GM12878 (cell line): ENCODE results near the gene MAGI2. TPM values are rescaled to one million over a fixed set of nuclear protein-coding genes. Genes with fewer than 3 reads are reported as not detected.

Experiments
- ATAC-seq: fragments of 200-7000 bp; cut with Tn5 transposase; 3 replicates; pipeline ENCODE4 v1.9.1; 2020; ENCODE audit warnings: mild to moderate bottlenecking, moderate library complexity
- BruUV-seq: library from RNA; stranded (reverse); fragments of 400-500 nt; replicated peaks from 2 replicates; lab custom pipeline; 2021; lab: Mats Ljungman, UMichigan
- CTCF ChIA-PET: fragments of 300-600 bp; sonication (Branson Sonifier 250); formaldehyde crosslinking; extraction: SDS; loops from one replicate; lab custom pipeline; 2021; ENCODE audit warnings: inconsistent platforms; lab: Yijun Ruan, JAX
- POLR2A ChIA-PET: fragments of 350-600 bp; formaldehyde crosslinking; extraction: SDS; loops from one replicate; lab custom pipeline; 2021; ENCODE audit warnings: inconsistent platforms; lab: Charles Lee
- RAD21 ChIA-PET: fragments of 300-600 bp; sonication (Branson Sonifier 250); formaldehyde crosslinking; loops from one replicate; lab custom pipeline; 2023; ENCODE audit warnings: antibody characterized with exemption; ENCODE audit not compliant: unreplicated experiment; lab: Charles Lee
- SMC1A ChIA-PET: fragments of 300-600 bp; sonication (Branson Sonifier 250); formaldehyde crosslinking; loops from one replicate; lab custom pipeline; 2023; ENCODE audit not compliant: unreplicated experiment, uncharacterized antibody; lab: Charles Lee
- DNase-seq: peaks from one replicate; pipeline ENCODE4 v3.0.0-alpha.2; 2011; ENCODE audit warnings: low read depth, low spot score
- FAIRE-seq: peaks from 3 replicates; lab custom pipeline; 2011; peaks lifted over from hg19 to GRCh38; lab: Jason Lieb, UNC
- H2AFZ ChIP-seq: 2 replicates; pipeline ENCODE4 v1.6.0; 2011; ENCODE audit warnings: low read depth, low read length, control low read depth; ENCODE audit not compliant: control insufficient read depth
- H3K27ac ChIP-seq: 2 replicates; pipeline ENCODE4 v1.5.1; 2011; ENCODE audit warnings: control low read depth; ENCODE audit not compliant: control insufficient read depth, insufficient read depth
- H3K27me3 ChIP-seq, 2 experiments: replicated peaks in 1 of 2; 2 replicates each; pipeline versions ENCODE4 v1.6.0 to v1.6.1; 2011; ENCODE audit warnings: low read length in 1 of 2; ENCODE audit not compliant: control insufficient read depth in 2 of 2, insufficient read depth in 2 of 2
- H3K36me3 ChIP-seq, 2 experiments: 2 replicates each; pipeline ENCODE4 v1.5.1; 2011; ENCODE audit warnings: low read length in 1 of 2; ENCODE audit not compliant: control insufficient read depth in 2 of 2, insufficient read depth in 2 of 2
- H3K4me1 ChIP-seq: 2 replicates; pipeline ENCODE4 v1.6.1; 2011; ENCODE audit warnings: mild to moderate bottlenecking, low read length, moderate library complexity, mixed read lengths; ENCODE audit not compliant: control insufficient read depth, insufficient read depth
- H3K4me2 ChIP-seq: 2 replicates; pipeline ENCODE4 v1.6.0; 2011; ENCODE audit warnings: control low read depth; ENCODE audit not compliant: control insufficient read depth, insufficient read depth
- H3K4me3 ChIP-seq: fragments of 200-600 bp; sonication (generic); 2 replicates; pipeline ENCODE4 v1.5.1; 2016
- H3K79me2 ChIP-seq: 2 replicates; pipeline ENCODE4 v1.6.0; 2011; ENCODE audit warnings: low read length; ENCODE audit not compliant: control insufficient read depth, insufficient read depth
- H3K9ac ChIP-seq: 2 replicates; pipeline ENCODE4 v1.8.0; 2011; ENCODE audit warnings: low read length, control low read depth, mixed read lengths; ENCODE audit not compliant: control insufficient read depth, insufficient read depth
- H3K9me3 ChIP-seq: replicated peaks from 3 replicates; pipeline ENCODE4 v1.5.1; 2011; ENCODE audit warnings: mild to moderate bottlenecking, low read length; ENCODE audit not compliant: control insufficient read depth, insufficient read depth
- H4K20me1 ChIP-seq: 2 replicates; pipeline ENCODE4 v1.6.0; 2011; ENCODE audit not compliant: control insufficient read depth, insufficient read depth
- GABPA ChIP-seq: IDR thresholded peaks from 2 replicates; pipeline ENCODE4 v1.6.1; 2014; ENCODE audit warnings: antibody characterized with exemption, low read depth, mild to moderate bottlenecking, inconsistent platforms
- KAT2A ChIP-seq: conservative IDR thresholded peaks from 2 replicates; pipeline ENCODE4 v1.6.1; 2011; ENCODE audit warnings: low read depth, low read length; ENCODE audit not compliant: control insufficient read depth
- NBN ChIP-seq: fragments of 450-650 bp; IDR thresholded peaks from 2 replicates; pipeline ENCODE4 v1.6.1; 2016
- NR2C1 ChIP-seq: fragments of 450-650 bp; IDR thresholded peaks from 2 replicates; pipeline ENCODE4 v1.6.1; 2017; ENCODE audit warnings: antibody characterized with exemption, mild to moderate bottlenecking, moderate library complexity
- RUNX3 ChIP-seq: IDR thresholded peaks from 2 replicates; pipeline ENCODE4 v1.6.1; 2012; ENCODE audit warnings: low read length, inconsistent platforms
- TAF1 ChIP-seq: IDR thresholded peaks from 2 replicates; pipeline ENCODE4 v1.6.1; 2011; ENCODE audit warnings: mild to moderate bottlenecking, low read depth, low read length, borderline replicate concordance
- TCF12 ChIP-seq: IDR thresholded peaks from 2 replicates; pipeline ENCODE4 v1.6.1; 2011; ENCODE audit warnings: low read depth, mild to moderate bottlenecking, low read length
- ZNF384 ChIP-seq: IDR thresholded peaks from 2 replicates; pipeline ENCODE4 v1.6.1; 2012; ENCODE audit warnings: low read depth, mild to moderate bottlenecking, low read length, improper control_type of control experiment, borderline replicate concordance
- ZSCAN29 ChIP-seq: fragments of 450-650 bp; IDR thresholded peaks from 2 replicates; pipeline ENCODE4 v1.6.1; 2017; ENCODE audit warnings: mild to moderate bottlenecking, moderate library complexity
- WGBS: methylation state at CpG from one replicate; pipeline ENCODE4 v1.1.6; 2016; ENCODE audit warnings: low lambda C conversion rate; ENCODE audit not compliant: insufficient replicate concordance, insufficient coverage; ENCODE audit errors: missing lambda C conversion rate; 5-methylcytosine and 5-hydroxymethylcytosine counted together
- in situ Hi-C: fragments of 300-500 bp; cut with MboI; formaldehyde crosslinking; loops from 9 replicates; pipeline ENCODE4 v1.14.3; 2018; ENCODE audit warnings: mixed read lengths
- intact Hi-C: fragments of 100-400 bp; cut with micrococcal nuclease; formaldehyde crosslinking; loops from one replicate; pipeline ENCODE4 v1.14.2; 2022; ENCODE audit not compliant: unreplicated experiment
- polyA plus RNA-seq, 11 experiments: library from polyadenylated mRNA; depleted of rRNA in 4 of 11; unstranded in 6 of 11; stranded (reverse) in 5 of 11; fragments of >200 nt; fragmentation: Nextera tagmentation in 4 of 11; fragmentation: Illumina TruSeq in 1 of 11; extraction: Ambion mirVana in 4 of 11; extraction: Trizol in 1 of 11; gene quantifications; 1 replicate in 1 of 11; 2 replicates in 10 of 11; pipeline versions ENCODE4 v1.2.1 to v1.2.3, GENCODE V29; 2011 to 2016; ENCODE audit warnings: inconsistent platforms in 2 of 11, missing spikeins in 2 of 11, low read depth in 1 of 11
- total RNA-seq, 4 experiments: library from RNA; depleted of rRNA in 3 of 4; stranded (reverse); fragments of >200 nt in 3 of 4; fragmentation: Illumina TruSeq in 1 of 4; extraction: Trizol in 1 of 4; gene quantifications; 2 replicates each; pipeline versions ENCODE4 v1.2.1 to v1.2.3, GENCODE V29; 2013 to 2021
- TF ChIP-seq, protein P1 (sequence below): fragments of 450-650 bp; IDR thresholded peaks from 2 replicates; pipeline ENCODE4 v1.6.1; 2017; ENCODE audit warnings: antibody characterized with exemption, mild to moderate bottlenecking, moderate library complexity
- TF ChIP-seq, protein P2 (sequence below): fragments of 450-650 bp; IDR thresholded peaks from 2 replicates; pipeline ENCODE4 v1.6.1; 2016; ENCODE audit warnings: mild to moderate bottlenecking
- TF ChIP-seq, protein P3 (sequence below): fragments of 450-650 bp; IDR thresholded peaks from 2 replicates; pipeline ENCODE4 v1.6.1; 2018; ENCODE audit warnings: borderline replicate concordance, mild to moderate bottlenecking; ENCODE audit not compliant: partially characterized antibody
- TF ChIP-seq, protein P4 (sequence below): IDR thresholded peaks from 2 replicates; pipeline ENCODE4 v1.6.1; 2011; ENCODE audit warnings: low read depth, low read length, improper control_type of control experiment, borderline replicate concordance

Gene MAGI2
- total and polyA plus RNA-seq, 10 of the 15 experiments (the other 5 are each of a cell fraction or from before 2014, with no cell fraction given): 0.01 to 0.31 (median 0.05) TPM; not detected in 2

DNA sequence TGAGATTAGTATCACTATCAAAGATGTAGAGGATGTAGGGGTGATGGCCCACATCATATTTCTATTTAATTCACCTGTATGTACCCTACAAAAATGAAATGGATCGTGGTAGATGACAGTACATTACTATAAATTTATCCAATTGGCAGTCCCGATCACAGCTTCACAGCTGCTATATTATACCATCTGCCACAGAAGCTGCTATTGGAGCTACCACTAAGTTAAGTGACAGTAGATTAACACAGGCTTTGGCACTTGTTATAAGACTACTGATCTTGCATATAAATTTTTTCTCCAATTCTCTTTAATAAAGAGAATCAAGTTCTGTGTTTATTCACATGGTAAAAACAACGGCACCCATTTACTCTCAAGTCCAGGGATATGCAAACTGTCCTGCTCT, 24.9 kb upstream of the MAGI2 start (continued):
- TF ChIP-seq, protein P1, sequence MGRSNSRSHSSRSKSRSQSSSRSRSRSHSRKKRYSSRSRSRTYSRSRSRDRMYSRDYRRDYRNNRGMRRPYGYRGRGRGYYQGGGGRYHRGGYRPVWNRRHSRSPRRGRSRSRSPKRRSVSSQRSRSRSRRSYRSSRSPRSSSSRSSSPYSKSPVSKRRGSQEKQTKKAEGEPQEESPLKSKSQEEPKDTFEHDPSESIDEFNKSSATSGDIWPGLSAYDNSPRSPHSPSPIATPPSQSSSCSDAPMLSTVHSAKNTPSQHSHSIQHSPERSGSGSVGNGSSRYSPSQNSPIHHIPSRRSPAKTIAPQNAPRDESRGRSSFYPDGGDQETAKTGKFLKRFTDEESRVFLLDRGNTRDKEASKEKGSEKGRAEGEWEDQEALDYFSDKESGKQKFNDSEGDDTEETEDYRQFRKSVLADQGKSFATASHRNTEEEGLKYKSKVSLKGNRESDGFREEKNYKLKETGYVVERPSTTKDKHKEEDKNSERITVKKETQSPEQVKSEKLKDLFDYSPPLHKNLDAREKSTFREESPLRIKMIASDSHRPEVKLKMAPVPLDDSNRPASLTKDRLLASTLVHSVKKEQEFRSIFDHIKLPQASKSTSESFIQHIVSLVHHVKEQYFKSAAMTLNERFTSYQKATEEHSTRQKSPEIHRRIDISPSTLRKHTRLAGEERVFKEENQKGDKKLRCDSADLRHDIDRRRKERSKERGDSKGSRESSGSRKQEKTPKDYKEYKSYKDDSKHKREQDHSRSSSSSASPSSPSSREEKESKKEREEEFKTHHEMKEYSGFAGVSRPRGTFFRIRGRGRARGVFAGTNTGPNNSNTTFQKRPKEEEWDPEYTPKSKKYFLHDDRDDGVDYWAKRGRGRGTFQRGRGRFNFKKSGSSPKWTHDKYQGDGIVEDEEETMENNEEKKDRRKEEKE: no peak
- TF ChIP-seq KAT2A (no peak), ZSCAN29 (no peak), TAF1 (no peak), ZNF384 (no peak)
- TF ChIP-seq, protein P2, sequence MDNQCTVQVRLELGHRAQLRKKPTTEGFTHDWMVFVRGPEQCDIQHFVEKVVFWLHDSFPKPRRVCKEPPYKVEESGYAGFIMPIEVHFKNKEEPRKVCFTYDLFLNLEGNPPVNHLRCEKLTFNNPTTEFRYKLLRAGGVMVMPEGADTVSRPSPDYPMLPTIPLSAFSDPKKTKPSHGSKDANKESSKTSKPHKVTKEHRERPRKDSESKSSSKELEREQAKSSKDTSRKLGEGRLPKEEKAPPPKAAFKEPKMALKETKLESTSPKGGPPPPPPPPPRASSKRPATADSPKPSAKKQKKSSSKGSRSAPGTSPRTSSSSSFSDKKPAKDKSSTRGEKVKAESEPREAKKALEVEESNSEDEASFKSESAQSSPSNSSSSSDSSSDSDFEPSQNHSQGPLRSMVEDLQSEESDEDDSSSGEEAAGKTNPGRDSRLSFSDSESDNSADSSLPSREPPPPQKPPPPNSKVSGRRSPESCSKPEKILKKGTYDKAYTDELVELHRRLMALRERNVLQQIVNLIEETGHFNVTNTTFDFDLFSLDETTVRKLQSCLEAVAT: no peak

DNA sequence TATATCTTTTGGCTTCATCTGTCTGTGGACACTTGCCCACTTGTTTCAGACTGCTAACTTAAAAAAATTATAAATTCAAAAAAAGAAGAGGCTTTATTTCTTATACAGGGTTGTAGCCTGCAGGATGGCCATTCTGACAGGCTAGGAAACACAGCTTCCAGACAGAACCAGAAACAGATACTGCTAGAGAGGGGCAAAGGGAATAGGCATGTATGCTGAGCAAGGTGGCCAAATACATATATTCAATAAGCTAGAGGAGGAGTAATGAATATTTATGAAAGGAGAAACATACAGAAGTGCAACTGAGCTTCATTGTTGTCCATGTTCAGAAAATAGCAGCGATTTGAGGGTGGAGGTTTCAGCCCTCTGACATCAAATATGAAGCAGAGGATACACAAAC, 22.0 kb upstream of the MAGI2 start:
- Histone ChIP-seq H2AFZ (no peak overlapping the region), H3K27me3 (no peaks in the 10 kb centered on the region), H3K4me1 (no peaks in the 10 kb centered on the region), H3K4me2 (no peak overlapping the region), H3K36me3 (no peaks in the 10 kb centered on the region), H3K79me2 (no peaks in the 10 kb centered on the region), H3K9me3 (no peaks in the 10 kb centered on the region), H3K4me3 (no peak overlapping the region), H3K9ac (no peak overlapping the region), H3K27ac (no peak overlapping the region), H4K20me1 (no peaks in the 10 kb centered on the region)
- DNase-seq (no peak), ATAC-seq (no peak), FAIRE-seq (no peak)
- CTCF ChIA-PET: no interaction called here
- POLR2A ChIA-PET: no interaction called here
- SMC1A ChIA-PET: interaction anchor here (0.6 kb wide), 1 partner anchor 1175 kb away, joined by 3 read pairs; no protein-coding TSS in a partner anchor
- in situ Hi-C loops (no loop called here), intact Hi-C loops (no loop called here)
- 0% methylated on average over 1 of the region's 1 CpG for WGBS
- RAD21 ChIA-PET: no interaction called here
- BruUV-seq: no TSS peak
- TF ChIP-seq GABPA: no peak
- TF ChIP-seq RUNX3: no peak
- TF ChIP-seq, protein P3, sequence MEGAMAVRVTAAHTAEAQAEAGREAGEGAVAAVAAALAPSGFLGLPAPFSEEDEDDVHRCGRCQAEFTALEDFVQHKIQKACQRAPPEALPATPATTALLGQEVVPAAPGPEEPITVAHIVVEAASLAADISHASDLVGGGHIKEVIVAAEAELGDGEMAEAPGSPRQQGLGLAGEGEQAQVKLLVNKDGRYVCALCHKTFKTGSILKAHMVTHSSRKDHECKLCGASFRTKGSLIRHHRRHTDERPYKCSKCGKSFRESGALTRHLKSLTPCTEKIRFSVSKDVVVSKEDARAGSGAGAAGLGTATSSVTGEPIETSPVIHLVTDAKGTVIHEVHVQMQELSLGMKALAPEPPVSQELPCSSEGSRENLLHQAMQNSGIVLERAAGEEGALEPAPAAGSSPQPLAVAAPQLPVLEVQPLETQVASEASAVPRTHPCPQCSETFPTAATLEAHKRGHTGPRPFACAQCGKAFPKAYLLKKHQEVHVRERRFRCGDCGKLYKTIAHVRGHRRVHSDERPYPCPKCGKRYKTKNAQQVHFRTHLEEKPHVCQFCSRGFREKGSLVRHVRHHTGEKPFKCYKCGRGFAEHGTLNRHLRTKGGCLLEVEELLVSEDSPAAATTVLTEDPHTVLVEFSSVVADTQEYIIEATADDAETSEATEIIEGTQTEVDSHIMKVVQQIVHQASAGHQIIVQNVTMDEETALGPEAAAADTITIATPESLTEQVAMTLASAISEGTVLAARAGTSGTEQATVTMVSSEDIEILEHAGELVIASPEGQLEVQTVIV: no peak
- no peak for TF ChIP-seq TCF12
- no peak for TF ChIP-seq NR2C1
- no peak for TF ChIP-seq NBN
- TF ChIP-seq, protein P4, sequence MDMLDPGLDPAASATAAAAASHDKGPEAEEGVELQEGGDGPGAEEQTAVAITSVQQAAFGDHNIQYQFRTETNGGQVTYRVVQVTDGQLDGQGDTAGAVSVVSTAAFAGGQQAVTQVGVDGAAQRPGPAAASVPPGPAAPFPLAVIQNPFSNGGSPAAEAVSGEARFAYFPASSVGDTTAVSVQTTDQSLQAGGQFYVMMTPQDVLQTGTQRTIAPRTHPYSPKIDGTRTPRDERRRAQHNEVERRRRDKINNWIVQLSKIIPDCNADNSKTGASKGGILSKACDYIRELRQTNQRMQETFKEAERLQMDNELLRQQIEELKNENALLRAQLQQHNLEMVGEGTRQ: no peak
